Stimulated activated CD4-positive, alpha-beta T cell treated with anti-CD3 and anti-CD28 coated beads, Interleukin-12 subunit alpha, Interleukin-12 subunit beta, amount 100 ng/mL, for 24 hours (primary cell): Measurements from ENCODE around the gene OLFML1.

Source experiments
- DNase-seq, 2 experiments: peaks; one replicate each; pipeline ENCODE4 v3.0.0-alpha.2; 2020; ENCODE audit warnings: low read depth in 2 of 2

OLFML1 gene

DNA sequence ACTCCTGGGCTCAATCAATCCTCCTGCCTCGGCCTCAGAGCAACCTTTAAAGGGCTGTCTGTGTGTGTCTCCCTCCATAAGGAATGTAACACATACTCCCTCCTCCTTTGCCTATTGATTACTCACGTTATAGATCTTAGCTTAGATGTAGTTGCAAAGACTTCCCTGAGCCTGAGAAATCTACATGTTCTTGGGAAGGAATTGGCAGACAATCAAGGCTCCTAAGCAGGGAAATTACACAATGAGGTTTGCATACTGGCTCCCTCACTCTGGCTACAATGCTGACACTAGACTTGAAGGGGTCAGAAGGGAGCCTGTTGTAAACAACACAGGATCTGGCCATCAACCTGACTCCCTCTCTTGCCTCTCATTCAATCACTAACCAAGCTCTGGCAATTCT is 5.2 kb upstream of the OLFML1 start:
- no peak for DNase-seq

DNA sequence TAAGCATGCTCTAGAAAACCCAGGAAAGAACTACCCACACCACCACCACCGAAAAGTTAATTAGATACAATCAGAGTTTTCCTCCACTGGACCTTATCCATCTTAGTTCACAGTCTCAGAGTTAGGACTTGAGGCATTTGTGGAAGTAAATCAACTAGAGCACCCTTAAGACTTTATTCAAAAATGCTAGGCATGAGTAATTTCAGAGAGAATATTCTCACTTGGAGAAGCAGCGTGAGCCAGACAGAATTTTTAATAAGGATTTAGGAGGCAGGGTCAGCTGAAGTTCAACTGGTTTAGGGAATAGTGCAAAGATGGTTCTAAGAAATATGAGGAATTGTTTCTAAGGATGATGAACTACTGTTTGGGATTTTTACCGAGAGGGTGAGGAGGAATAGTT is 1.2 kb upstream of the OLFML1 start:
- no peak for DNase-seq

DNA sequence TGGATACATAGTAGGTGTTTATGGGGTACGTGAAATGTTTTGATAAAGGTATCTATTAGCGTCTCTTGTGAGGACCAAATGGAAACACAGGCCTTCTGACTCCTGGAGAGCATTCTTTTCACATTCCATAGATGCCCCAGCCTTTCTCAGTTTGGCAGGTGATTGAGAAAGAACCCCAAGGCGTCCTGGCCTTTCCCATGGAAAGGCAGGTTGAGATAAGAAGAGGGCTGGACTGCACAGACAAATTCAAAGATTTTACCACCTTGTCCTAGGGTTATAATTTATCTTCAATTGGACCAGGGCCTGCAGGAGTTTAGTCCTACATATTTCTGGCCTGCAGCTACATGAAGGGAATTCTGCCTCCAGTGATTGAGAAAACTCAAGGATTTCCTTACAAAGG is 661 bp upstream of the OLFML1 start:
- DNase-seq: no peak

DNA sequence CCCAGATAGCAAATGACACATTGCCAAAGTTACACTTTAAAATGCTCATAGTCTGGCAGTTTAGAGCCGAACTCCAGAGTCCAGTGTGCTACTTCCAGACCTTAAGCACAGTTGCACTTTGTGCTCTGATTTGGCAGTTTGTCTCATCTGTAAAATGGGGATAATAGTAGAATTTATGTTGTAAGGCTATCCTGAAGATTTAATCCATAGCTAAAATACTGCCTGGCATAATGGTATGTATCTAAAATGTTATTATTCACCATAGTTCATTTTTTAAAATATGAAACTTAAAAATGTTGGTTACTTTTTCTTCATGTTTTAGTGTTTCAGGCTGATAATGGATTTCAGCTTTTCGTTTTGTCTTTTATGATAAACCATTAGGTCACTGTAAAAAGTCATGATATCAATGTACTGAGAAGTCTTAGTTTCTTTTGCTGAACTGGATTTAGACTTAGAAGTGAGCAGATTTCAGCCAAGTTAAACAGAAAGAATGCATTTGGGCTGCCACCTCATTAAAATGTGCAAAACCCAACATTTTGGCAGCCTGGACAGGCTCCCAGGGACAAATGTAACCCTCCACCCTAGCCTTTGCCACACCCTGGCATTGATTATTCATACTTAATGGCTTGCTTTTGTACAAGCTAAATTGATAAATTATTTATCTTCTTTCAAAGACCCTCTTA is 933 bp downstream of the OLFML1 start:
- no peak for DNase-seq

DNA sequence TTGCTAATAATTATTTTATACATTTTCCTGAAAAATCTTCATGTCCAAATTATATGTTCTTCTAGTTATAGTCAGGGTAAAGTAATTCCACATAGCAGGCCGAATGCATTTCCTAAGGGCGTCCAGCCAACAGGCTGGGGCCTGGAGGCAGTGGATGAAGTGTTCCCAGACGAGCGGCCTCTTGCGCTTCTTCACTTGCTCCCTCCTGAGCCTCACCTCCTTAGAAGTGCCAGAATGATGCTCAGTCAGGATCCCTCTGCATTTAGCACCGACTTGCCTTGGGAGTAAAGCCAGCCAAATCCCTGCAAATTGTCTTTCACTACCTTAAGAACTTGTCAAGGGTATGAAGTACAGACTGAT is 1.5 kb downstream of the OLFML1 start:
- no peak for DNase-seq

DNA sequence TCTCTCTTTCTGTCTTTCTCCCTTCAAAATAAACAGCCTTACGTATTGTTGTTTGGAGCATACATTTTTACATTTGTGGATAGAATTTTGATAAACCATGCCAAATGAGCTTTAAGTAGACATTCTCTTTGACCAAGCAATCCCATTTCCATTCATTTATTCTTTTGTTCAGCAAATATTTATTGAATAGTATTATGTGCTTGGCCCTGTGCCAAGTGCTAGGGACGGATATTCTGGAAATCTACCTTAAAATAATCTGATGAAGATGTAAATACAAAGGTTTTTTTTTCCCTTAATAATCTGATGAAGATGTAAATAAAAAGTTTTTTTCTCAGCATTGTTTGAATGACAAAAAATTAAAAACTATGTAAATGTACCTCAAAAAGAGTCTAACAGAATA is 2.1 kb downstream of the OLFML1 start:
- DNase-seq: no peak

DNA sequence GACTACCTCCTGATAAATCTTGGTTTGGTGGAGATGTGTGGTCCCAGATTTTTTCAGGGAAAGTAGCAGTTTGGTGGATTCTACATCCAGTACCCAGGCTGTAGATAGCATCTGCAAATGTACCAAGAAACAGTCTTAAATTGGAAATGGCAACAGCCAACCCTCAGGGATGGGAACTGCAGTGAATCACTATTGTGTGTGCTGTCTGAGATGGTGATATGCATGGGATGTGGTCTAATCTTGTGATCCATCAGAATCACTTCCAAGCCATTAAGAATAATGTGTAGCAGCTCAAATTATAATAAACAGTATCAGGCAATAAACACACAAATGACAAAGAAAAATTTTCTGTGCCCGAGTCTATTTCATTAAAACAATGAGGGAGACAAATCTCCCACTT is 3.4 kb downstream of the OLFML1 start:
- no peak for DNase-seq

DNA sequence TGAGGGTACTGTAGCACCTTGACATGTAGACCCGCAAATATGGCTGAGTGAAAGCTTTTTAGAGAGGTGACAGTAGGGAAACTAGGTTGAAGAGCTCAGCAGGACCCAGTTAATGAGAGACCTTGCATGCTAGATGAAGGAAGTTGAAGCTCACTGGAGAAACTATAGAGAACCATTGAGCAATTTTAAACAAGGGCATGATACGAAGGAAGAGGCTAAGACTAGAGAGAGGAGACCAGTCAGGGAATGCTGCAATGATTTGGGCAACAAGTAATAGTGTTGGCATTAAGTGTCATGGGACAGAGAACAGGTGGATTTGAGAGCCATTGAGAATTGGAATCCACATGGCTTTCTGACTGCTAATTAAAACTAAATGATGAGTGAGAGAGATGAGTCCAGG is 4.1 kb downstream of the OLFML1 start:
- DNase-seq: no peak

DNA sequence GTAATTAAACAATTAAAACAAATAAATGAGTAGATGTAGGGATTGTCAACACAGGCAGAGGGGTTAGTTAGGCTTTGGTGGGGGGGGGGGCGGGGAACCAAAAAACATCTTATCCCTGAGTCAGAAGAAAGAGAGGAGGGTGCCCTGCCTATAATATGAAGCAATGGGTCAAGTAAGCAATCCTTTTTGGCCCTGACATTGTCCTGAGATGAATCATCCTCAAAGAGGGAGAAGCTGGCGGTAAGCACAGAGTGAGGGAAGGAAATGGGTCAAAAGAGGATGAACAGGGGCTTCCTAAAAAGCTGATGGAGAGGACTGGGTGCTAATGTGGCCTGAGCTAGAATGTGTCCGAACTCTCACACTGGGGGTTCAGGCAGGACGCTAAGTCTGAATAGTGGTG is 4.7 kb downstream of the OLFML1 start:
- DNase-seq: no peak

DNA sequence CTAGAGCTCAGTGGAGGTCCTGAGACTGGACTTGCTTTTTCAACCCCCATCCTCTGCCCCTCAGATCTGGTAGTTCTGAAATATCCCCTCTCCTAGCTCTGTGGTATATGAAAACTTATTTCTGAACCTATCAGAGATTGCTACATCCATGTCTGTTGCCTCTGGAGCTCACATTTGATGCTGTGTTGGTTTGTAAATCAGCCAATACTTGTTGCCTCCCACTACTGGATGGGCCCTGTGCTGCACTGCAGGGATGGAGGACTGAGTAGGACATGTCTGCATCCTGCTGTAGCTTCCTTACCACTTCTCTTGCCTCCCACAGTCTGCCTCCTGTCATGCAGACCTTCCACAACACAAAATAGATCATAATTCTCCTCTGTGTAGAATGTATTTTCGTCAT is 5.2 kb downstream of the OLFML1 start:
- DNase-seq: no peak

DNA sequence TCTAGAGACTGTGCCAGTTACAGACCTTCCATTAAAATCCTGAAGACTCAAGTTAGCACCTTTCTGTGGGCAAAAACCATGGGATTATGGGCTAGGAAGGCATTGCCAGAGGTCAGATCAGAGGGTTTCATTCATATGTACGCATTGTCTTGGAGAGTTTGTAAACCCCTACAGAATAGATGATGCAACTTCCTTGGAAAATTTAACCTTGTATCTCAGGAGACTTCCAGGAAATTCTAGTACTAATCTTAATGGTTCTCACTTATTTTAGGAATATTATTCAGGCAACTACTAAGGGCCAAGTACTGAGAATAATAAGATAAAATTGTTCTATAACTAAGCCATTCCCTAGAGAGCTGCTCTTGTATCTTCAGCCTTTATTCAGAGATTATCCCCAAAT is 6.9 kb downstream of the OLFML1 start:
- no peak for DNase-seq

DNA sequence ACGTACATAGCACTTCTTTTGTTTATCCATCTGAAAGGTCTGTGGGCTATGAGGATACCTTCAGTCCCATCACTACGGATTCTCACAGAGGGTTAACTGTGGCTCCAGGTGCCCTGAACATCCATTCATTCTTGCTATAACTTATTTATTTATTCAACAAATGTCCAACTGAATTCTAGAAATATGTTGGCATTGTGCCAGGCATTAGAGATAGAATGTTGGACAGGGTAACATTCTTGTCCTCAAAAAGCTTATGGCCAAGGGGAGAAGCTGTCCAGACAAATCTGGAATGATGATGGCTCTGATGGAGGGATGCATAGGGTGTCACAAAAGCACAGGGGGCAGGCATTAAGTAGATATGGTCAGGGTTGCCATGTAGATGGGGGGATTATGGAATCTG is 8.4 kb downstream of the OLFML1 start:
- DNase-seq: no peak

DNA sequence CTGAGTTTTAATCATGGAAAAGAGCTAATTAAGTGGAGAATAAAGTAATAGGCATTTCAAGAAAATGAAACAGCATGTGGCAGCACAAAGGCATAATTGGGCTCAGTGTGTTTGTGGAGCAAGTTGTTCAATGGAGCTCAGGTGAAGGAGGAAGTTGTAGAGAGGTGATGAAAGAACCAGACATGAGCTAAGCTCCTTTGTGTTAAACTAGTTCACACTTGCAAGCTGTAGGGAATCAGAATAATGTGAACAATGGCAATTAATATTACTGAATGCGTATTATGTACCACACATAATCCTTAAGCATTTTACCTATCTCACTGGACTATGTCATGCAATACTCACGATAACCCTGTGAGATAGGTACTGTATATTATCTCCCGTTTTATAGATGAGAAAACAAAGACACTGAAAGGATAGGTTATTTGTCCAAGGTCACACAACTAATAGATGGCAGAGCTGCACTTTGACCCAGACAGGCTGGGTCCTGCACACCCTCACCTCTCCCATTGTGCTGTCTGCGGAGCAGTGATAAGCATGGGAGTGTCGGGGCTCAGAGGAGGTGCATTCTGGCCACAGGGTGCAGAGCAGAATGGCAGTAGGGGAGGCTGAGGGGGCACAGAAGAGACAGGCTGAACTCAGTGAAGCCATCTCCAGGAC is 8.9 kb downstream of the OLFML1 start:
- no peak for DNase-seq

DNA sequence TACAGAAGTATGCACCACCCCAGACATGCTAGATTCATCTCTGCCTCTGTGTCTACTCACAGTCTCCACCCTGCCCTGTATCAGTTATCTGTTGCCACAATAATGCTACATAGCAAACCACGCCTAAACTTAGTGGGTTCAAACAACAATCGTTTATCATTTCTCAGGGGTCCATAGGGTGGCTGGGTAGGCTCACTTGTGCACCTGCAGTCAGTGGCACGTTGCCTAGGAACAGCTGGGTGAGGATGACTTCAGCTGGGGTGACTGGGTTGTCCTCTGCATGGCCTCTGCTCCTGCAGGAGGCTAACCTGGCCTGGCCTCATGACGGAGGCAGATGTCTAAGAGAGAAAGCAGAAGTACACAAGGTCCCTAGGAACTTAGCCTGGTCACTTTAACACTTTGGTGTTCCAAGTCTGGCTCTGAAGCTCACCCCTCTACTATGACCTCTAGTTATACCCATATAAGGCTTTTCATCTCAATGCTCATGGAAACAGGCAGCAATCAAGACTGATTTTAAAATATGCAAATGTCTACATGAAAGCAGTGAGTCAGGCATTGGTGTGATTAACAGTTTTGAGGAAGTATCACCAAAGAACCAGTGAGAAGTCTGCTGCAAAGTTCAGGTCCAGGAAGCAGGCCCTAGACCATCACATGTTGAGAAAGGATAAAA is 10.7 kb downstream of the OLFML1 start:
- no peak for DNase-seq

DNA sequence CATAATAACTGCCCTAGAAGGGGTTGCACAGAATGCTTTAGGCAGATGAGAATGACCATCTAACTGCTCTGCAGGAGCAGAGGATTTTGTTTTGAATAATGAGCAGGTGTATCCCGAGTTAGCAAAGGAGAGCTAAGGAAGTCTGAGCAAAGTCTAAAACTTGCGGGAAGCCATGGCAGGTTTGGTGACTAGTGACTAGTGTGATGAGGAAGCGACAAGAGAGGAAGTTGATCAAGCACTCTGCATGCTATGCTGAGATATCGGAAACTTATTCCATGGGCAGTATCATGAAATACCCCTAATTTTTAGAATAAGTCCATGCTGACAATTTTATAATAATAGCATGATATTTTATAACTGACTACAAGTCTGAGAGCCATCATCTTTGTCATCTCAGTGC is 12.9 kb downstream of the OLFML1 start:
- no peak for DNase-seq

DNA sequence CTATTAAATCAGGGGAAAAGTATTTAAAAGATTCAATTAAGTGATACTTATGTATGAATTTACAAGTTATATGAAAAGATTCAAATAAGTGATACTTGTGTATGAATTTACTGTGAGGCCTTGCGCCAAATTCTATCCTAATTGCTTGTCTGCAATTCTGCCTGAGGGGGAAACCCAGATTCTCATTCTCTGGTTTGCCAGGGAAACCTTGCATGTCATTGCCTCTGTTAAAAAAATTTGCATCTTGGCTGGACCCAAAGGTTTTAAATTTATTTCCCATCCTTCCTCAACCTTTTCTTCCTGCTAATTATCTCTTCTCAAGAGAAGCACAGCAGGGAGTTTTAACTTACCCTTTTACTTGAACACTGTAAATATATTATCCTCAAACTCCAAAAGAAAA is 13.8 kb downstream of the OLFML1 start:
- DNase-seq: no peak

DNA sequence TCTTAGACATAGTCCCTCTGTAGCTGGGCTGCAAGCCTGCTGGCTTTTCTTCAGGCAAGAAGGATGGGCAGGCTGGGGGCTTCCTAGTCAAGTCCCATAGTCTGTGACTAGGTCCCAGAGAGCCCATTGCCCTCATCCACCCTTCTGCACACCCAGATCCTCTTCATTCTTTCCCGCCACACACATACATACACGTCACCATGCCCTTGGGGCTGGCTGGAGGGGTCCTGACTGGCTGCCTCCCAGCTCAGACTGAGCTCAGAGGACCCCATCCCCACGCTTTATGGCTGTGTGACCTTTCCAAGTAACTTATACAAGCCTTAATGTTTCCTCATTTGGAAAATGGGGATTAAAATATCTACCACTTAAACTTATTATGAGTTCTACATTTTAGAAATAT is 14.9 kb downstream of the OLFML1 start:
- DNase-seq: no peak

DNA sequence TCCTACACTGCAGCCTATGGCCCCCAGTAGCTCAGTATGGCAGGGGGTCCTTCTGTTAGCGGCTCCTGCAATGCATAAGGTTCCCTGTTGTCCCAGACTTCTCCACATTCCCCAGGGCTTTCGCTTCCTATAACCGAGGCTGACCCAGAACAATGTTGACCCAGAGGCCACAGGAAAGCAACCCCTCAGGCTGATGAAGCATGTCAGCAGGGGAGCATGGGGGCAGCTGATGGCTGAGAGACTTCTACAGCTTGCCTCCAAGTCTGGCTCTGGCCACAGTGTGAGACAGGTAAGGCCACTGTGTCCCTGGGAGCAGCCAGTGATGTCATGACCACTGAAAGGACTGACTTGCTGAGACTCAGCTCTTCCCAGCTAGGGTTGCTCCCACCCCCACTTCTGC is 15.9 kb downstream of the OLFML1 start:
- DNase-seq: no peak

DNA sequence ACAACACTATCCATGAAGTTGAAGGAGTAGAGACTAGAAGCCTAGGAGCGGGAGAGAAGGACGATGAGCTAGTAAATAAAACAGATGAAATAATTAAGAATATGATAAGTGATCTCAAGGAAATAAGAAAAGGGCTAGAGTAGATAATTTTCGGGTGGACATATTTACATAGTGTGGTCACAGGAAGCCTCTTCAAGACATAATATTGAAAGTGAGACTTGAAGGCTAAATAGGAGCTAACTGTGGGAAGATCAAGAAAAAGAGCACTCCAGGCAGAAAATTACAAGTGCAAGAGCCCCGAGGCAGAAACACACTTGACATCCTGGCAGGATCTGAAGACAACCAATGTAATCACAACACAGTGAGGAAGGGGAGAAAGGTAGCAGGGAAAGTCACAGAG is 16.6 kb downstream of the OLFML1 start:
- no peak for DNase-seq

DNA sequence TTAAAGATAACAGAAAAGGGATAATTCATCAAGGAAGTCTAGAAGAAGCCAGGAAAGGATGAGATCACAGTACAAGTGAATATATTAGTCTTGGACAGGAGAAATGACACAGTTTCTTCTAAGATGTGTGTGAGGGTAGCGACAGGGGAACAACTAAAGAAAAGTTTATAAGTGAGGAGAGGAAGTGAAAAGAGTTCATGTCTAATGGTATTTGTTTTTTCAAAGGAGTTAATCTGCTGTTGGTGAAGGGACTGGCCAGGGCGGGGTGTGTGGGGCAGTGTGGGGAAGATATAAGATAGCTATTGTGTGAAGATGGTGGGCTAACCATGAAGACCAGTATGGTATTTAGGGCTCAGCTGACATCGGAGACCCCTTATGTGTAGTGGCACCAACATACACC is 20.9 kb downstream of the OLFML1 start:
- no peak for DNase-seq

DNA sequence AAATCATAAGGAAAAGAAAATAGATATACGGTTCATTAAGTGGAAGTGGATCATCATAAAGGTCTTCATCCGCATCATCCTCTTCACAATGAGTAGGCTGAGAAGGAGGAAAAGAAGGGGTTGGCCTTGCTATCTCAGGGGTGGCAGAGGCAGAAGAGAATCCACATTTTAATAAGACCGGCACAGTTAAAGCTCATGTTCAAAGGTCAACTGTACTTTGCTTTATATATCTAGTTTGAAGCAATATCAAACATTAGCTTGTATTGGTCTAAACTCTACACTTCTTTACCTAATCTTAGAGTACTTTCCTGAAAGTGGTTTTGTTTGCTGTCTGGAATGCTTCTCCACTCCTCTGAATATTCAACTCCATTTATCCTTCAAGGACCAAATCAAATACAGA is 22.8 kb downstream of the OLFML1 start:
- no peak for DNase-seq

DNA sequence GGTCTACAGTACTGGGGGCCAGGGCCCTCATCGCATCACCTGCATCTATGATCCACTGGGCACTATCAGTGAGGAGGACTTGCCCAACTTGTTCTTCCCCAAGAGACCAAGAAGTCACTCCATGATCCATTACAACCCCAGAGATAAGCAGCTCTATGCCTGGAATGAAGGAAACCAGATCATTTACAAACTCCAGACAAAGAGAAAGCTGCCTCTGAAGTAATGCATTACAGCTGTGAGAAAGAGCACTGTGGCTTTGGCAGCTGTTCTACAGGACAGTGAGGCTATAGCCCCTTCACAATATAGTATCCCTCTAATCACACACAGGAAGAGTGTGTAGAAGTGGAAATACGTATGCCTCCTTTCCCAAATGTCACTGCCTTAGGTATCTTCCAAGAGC is 24.7 kb downstream of the OLFML1 start:
- no peak for DNase-seq

DNA sequence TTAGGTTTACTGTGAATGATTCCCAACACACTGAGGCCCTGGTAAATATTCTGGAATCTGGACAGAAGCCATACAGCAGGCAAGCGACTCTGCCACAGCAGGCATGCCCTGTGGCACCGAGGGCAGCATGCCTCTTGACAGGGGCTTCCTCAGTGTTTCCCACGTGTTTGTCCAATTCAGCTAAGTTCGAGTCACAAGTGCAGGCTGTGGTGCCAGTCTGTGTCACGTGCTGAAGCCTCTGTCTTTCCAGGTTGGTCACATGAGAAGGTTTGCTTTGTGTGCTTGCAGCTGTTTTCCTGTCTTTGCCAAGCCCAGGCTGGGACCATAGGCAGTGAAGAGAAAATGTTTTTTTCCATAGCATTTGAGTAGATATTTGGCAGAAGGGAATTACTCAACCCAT is 26.1 kb downstream of the OLFML1 start:
- DNase-seq: no peak
